Measurements from ENCODE around the gene PLB1.

DNA sequence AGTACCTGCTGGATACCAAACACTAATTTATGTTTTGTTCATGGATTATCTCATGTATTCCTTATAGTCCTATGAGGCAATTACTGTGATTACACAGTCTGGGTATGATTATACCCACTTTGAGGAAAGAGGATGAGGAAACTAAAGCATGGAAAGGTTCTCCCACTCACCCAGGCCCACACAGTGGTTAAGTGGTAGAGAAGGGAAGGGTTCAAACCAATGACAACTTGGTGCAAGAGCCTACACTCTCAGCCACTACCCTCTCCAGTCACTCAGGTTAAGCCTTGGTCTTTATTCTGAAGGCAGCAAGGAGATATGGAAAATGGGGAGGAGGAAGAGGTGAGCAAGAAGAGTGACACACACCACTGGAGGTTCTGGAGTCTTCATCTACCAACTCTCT, 191.3 kb downstream of the PLB1 start:
- TF ChIP-seq, protein P1, sequence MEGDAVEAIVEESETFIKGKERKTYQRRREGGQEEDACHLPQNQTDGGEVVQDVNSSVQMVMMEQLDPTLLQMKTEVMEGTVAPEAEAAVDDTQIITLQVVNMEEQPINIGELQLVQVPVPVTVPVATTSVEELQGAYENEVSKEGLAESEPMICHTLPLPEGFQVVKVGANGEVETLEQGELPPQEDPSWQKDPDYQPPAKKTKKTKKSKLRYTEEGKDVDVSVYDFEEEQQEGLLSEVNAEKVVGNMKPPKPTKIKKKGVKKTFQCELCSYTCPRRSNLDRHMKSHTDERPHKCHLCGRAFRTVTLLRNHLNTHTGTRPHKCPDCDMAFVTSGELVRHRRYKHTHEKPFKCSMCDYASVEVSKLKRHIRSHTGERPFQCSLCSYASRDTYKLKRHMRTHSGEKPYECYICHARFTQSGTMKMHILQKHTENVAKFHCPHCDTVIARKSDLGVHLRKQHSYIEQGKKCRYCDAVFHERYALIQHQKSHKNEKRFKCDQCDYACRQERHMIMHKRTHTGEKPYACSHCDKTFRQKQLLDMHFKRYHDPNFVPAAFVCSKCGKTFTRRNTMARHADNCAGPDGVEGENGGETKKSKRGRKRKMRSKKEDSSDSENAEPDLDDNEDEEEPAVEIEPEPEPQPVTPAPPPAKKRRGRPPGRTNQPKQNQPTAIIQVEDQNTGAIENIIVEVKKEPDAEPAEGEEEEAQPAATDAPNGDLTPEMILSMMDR (conservative IDR thresholded peaks at IDR 0.05; ENCODE audit: low read depth in 2 of 2), result no peak
- TF ChIP-seq EZH2phosphoT487 (IDR thresholded peaks at IDR 0.05; ENCODE audit: unreplicated experiment) (no peak), JUNB (IDR thresholded peaks at IDR 0.05; ENCODE audit: unreplicated experiment) (no peak), EZH2 (IDR thresholded peaks at IDR 0.05; ENCODE audit: low read depth, unreplicated experiment) (no peak), CREB1 (CRISPR knock-in tag; IDR thresholded peaks at IDR 0.05; ENCODE audit: low read depth) (no peak)
- TF ChIP-seq, protein P2, sequence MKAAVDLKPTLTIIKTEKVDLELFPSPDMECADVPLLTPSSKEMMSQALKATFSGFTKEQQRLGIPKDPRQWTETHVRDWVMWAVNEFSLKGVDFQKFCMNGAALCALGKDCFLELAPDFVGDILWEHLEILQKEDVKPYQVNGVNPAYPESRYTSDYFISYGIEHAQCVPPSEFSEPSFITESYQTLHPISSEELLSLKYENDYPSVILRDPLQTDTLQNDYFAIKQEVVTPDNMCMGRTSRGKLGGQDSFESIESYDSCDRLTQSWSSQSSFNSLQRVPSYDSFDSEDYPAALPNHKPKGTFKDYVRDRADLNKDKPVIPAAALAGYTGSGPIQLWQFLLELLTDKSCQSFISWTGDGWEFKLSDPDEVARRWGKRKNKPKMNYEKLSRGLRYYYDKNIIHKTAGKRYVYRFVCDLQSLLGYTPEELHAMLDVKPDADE (IDR thresholded peaks at IDR 0.05), result no peak
